Loucy (cell line): Measurements from ENCODE around the gene CACYBP.
"Not testable (repeated sequence)": the region's sequence is repeated elsewhere in the genome, so short reads cannot be mapped to it uniquely, and the experiment has no call there.

Experiments
- H2AFZ ChIP-seq: fragments of 200-600 bp; sonication (generic); 2 replicates; pipeline ENCODE4 v1.6.0; 2016; ENCODE audit warnings: antibody characterized with exemption, mild to moderate bottlenecking, low read length, moderate library complexity
- H3F3A ChIP-seq: fragments of 200-600 bp; 2 replicates; pipeline ENCODE4 v1.6.0; 2016; ENCODE audit warnings: antibody characterized with exemption, low read depth, mild to moderate bottlenecking
- H3K27me3 ChIP-seq: fragments of 200-600 bp; sonication (generic); 2 replicates; pipeline ENCODE4 v1.6.1; 2014; ENCODE audit warnings: low read length, mild to moderate bottlenecking; ENCODE audit not compliant: insufficient read depth, poor library complexity, severe bottlenecking
- H3K36me3 ChIP-seq: fragments of 200-600 bp; sonication (generic); 2 replicates; pipeline ENCODE4 v1.6.1; 2016; ENCODE audit warnings: low read length; ENCODE audit not compliant: insufficient read depth
- H3K4me1 ChIP-seq: fragments of 200-600 bp; sonication (generic); 2 replicates; pipeline ENCODE4 v1.5.1; 2014; ENCODE audit warnings: low read length, mild to moderate bottlenecking; ENCODE audit not compliant: insufficient read depth, poor library complexity, severe bottlenecking
- H3K4me2 ChIP-seq: fragments of 200-600 bp; sonication (generic); 2 replicates; pipeline ENCODE4 v1.6.0; 2014; ENCODE audit warnings: antibody characterized with exemption, low read length, low read depth, mild to moderate bottlenecking; ENCODE audit not compliant: poor library complexity, severe bottlenecking
- H3K4me3 ChIP-seq: fragments of 200-600 bp; sonication (generic); 2 replicates; pipeline ENCODE4 v1.5.1; 2014; ENCODE audit warnings: low read length, mild to moderate bottlenecking, mixed read lengths; ENCODE audit not compliant: poor library complexity, severe bottlenecking
- H3K79me2 ChIP-seq: fragments of 200-600 bp; sonication (generic); 2 replicates; pipeline ENCODE4 v1.6.1; 2014; ENCODE audit warnings: low read length; ENCODE audit not compliant: insufficient read depth
- H3K9ac ChIP-seq: fragments of 200-600 bp; sonication (generic); 2 replicates; pipeline ENCODE4 v1.6.0; 2014; ENCODE audit warnings: mild to moderate bottlenecking, low read depth, low read length, moderate library complexity; ENCODE audit not compliant: poor library complexity, severe bottlenecking
- H3K9me2 ChIP-seq: fragments of 200-600 bp; sonication (generic); replicated peaks from 2 replicates; pipeline ENCODE4 v1.6.1; 2016; ENCODE audit warnings: low read depth, low read length, mixed read lengths
- H3K9me3 ChIP-seq: fragments of 200-600 bp; sonication (generic); 2 replicates; pipeline ENCODE4 v1.6.1; 2014; ENCODE audit warnings: mild to moderate bottlenecking, antibody characterized with exemption, low read length, low read depth; ENCODE audit not compliant: insufficient read depth
- H4K20me1 ChIP-seq: fragments of 200-600 bp; sonication (generic); 2 replicates; pipeline ENCODE4 v1.6.0; 2014; ENCODE audit warnings: antibody characterized with exemption, low read length, mild to moderate bottlenecking; ENCODE audit not compliant: insufficient read depth, poor library complexity, severe bottlenecking
- EZH2phosphoT487 ChIP-seq: fragments of 200-600 bp; IDR thresholded peaks from 2 replicates; pipeline ENCODE4 v1.6.1; 2018; ENCODE audit warnings: antibody characterized with exemption, mild to moderate bottlenecking, moderate library complexity, borderline replicate concordance
- TF ChIP-seq, protein P1 (sequence below): fragments of 200-600 bp; sonication (generic); conservative IDR thresholded peaks from 2 replicates; pipeline ENCODE4 v1.5.1; 2014; ENCODE audit warnings: mild to moderate bottlenecking, antibody characterized with exemption, low read length

The CACYBP gene

DNA sequence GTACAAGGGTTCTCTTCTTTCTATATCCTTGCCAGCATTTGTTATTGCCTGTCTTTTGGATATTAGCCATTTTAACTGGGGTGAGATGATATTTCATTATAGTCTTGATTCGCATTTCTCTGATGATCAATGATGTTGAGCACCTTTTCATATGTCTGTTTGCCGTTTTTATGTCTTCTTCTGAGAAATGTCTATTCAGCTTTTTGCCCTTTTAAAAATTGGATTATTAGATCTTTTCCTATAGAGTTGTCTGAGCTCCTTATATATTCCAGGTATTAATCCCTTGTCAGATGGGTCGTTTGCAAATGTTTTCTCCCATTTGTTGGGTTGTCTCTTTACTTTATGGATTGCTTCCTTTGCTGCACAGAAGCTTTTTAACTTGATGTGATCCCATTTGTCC is 42.9 kb downstream of the CACYBP start:
- Histone ChIP-seq H4K20me1 (no peaks in the 10 kb centered on the region), H3K4me2 (no peak overlapping the region), H3K4me3 (no peak overlapping the region), H2AFZ (no peak overlapping the region), H3K9me2 (no peaks in the 10 kb centered on the region), H3K79me2 (no peaks in the 10 kb centered on the region), H3K27me3 (no peaks in the 10 kb centered on the region), H3K9me3 (no peaks in the 10 kb centered on the region), H3K9ac (no peak overlapping the region), H3F3A (no peaks in the 10 kb centered on the region), H3K4me1 (no peaks in the 10 kb centered on the region), H3K36me3 (no peaks in the 10 kb centered on the region)
- no peak for TF ChIP-seq EZH2phosphoT487
- TF ChIP-seq, protein P1, sequence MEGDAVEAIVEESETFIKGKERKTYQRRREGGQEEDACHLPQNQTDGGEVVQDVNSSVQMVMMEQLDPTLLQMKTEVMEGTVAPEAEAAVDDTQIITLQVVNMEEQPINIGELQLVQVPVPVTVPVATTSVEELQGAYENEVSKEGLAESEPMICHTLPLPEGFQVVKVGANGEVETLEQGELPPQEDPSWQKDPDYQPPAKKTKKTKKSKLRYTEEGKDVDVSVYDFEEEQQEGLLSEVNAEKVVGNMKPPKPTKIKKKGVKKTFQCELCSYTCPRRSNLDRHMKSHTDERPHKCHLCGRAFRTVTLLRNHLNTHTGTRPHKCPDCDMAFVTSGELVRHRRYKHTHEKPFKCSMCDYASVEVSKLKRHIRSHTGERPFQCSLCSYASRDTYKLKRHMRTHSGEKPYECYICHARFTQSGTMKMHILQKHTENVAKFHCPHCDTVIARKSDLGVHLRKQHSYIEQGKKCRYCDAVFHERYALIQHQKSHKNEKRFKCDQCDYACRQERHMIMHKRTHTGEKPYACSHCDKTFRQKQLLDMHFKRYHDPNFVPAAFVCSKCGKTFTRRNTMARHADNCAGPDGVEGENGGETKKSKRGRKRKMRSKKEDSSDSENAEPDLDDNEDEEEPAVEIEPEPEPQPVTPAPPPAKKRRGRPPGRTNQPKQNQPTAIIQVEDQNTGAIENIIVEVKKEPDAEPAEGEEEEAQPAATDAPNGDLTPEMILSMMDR = no peak

DNA sequence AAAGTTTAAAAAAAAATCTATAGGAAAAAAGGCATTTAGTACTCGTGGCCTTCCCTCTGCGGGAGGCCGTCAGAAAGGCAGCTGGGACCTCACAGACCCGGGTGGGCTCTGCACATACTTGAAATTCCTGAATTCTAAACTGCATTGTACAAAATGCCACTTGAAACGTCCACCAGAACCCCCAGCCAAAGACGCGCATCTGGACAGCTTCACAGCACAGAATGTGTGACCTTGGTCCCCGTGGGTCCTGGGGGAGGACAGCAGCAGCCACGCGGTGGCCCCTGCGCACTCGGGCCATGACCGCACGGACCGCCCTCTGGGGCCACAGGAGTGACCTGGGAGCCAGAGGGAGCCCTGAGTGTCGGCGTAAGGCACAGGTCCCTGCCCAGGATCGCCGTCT is 44.1 kb downstream of the CACYBP start:
- Histone ChIP-seq H4K20me1 (no peaks in the 10 kb centered on the region), H3K9me3 (no peaks in the 10 kb centered on the region), H3F3A (no peaks in the 10 kb centered on the region), H2AFZ (no peak overlapping the region), H3K9me2 (no peaks in the 10 kb centered on the region), H3K27me3 (no peaks in the 10 kb centered on the region), H3K4me3 (no peak overlapping the region), H3K4me1 (no peaks in the 10 kb centered on the region), H3K4me2 (no peak overlapping the region), H3K9ac (no peak overlapping the region), H3K36me3 (no peaks in the 10 kb centered on the region), H3K79me2 (no peaks in the 10 kb centered on the region)
- TF ChIP-seq, protein P1 = no peak

DNA sequence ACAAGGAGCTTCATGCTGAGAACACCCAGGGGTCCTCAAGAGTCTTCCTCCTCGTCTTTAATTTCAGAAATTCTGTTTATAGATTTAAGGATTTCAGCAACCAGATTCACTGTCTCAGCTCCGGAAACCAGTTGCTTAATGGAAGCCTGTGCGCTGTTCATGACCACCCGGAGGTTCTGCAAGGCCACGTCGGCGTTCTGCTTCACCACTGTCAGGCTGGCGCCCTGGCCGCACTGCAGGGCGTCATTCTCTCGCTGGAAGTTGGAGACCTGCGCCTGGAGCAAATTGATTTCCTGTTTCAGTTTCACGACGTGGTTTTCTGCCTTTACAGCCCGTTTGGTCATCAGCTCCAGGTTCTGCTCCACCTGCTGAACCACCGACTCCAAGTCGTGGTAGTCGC is 44.8 kb downstream of the CACYBP start:
- H3K79me2 ChIP-seq, H2AFZ ChIP-seq, H4K20me1 ChIP-seq, H3K4me2 ChIP-seq, H3K9me3 ChIP-seq, H3K36me3 ChIP-seq, H3K4me3 ChIP-seq, H3K4me1 ChIP-seq, H3F3A ChIP-seq, H3K27me3 ChIP-seq, H3K9me2 ChIP-seq, H3K9ac ChIP-seq: not testable (repeated sequence)

DNA sequence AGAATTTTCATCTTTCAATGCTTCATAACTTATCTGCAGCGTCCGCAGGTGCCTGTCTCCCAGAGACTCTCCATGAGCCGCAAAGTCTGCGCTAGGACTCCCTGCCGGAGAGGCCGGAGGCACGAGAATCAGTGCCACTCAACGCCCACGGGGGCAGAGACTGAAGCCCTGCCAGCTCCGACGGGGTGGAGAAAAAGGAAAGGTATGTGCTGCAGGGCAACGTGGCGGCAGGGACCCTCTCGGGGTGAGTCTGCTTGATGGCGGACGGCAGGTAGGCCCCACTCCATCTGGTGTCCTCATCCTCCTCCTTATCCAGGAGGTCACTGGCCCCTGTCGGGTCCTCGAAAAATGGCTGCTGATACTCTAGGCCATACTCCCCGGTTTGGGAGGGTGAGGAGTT is 45.4 kb downstream of the CACYBP start:
- Histone ChIP-seq H3K9ac (no peak overlapping the region), H3K27me3 (no peaks in the 10 kb centered on the region), H3K4me2 (no peak overlapping the region), H3K4me1 (no peaks in the 10 kb centered on the region), H3K36me3 (no peaks in the 10 kb centered on the region), H3K4me3 (no peak overlapping the region), H3F3A (no peaks in the 10 kb centered on the region), H4K20me1 (no peaks in the 10 kb centered on the region), H3K9me3 (no peaks in the 10 kb centered on the region), H3K9me2 (no peaks in the 10 kb centered on the region), H3K79me2 (no peaks in the 10 kb centered on the region), H2AFZ (no peak overlapping the region)
- TF ChIP-seq, protein P1 = no peak
- TF ChIP-seq EZH2phosphoT487 = no peak
